ENCODE measurements around the gene CLDN5.

Gene CLDN5

GRCh38 chr22:19524170-19525115, at the start of gene CLDN5:
CLDN5 (minus strand) TSS chr22:19524410; CDS start chr22:19524255, 155 bp downstream.
- ATAC-seq = peak; percentile 19
- no peak for DNase-seq

GRCh38 chr22:19571995-19572394, 47.8 kb upstream of the CLDN5 start:
- DNase-seq = no peak
- no peak for ATAC-seq

- DNase-seq = no peak
- no peak for ATAC-seq
Measured at GRCh38 chr22:19571207-19571795, 47.1 kb upstream of the CLDN5 start.

GRCh38 chr22:19569976-19570375, 45.8 kb upstream of the CLDN5 start:
- ATAC-seq (no peak), DNase-seq (no peak)

- DNase-seq = no peak
Measured at GRCh38 chr22:19569276-19569640, 45.0 kb upstream of the CLDN5 start.

GRCh38 chr22:19568337-19569275, 44.4 kb upstream of the CLDN5 start:
- DNase-seq (no peak), ATAC-seq (no peak)

More at GRCh38 chr22:19569276-19569640, 45.0 kb upstream of the CLDN5 start:
- ATAC-seq = no peak

GRCh38 chr22:19567157-19568009, 43.2 kb upstream of the CLDN5 start:
- ATAC-seq = no peak
- DNase-seq = no peak

- DNase-seq = no peak
- ATAC-seq = no peak
Measured at GRCh38 chr22:19566279-19567156, 42.3 kb upstream of the CLDN5 start.

- ATAC-seq (no peak), DNase-seq (no peak)
Measured at GRCh38 chr22:19565382-19566278, 41.4 kb upstream of the CLDN5 start.

- ATAC-seq (no peak), DNase-seq (no peak)
Measured at GRCh38 chr22:19559956-19560355, 35.7 kb upstream of the CLDN5 start.

- ATAC-seq = no peak
- no peak for DNase-seq
Measured at GRCh38 chr22:19559324-19559811, 35.2 kb upstream of the CLDN5 start.

GRCh38 chr22:19556963-19557545, 32.8 kb upstream of the CLDN5 start:
- DNase-seq (no peak), ATAC-seq (no peak)

GRCh38 chr22:19555651-19556050, 31.4 kb upstream of the CLDN5 start:
- ATAC-seq = no peak
- DNase-seq = no peak

- DNase-seq (no peak), ATAC-seq (no peak)
Measured at GRCh38 chr22:19554834-19555404, 30.7 kb upstream of the CLDN5 start.

GRCh38 chr22:19553201-19553600, 29.0 kb upstream of the CLDN5 start:
- no peak for DNase-seq
- no peak for ATAC-seq

- ATAC-seq (no peak), DNase-seq (no peak)
Measured at GRCh38 chr22:19550382-19550781, 26.2 kb upstream of the CLDN5 start.

GRCh38 chr22:19549428-19549827, 25.2 kb upstream of the CLDN5 start:
- ATAC-seq = no peak
- no peak for DNase-seq

- DNase-seq (no peak), ATAC-seq (no peak)
Measured at GRCh38 chr22:19548964-19549363, 24.8 kb upstream of the CLDN5 start.
